ENCODE results near the gene BCL11A. TPM values are rescaled to one million over a fixed set of nuclear protein-coding genes. Genes with fewer than 3 reads are reported as not detected.

The BCL11A gene
- polyA plus RNA-seq, 3 donors, result 12.7 to 14.2 (median 12.8) TPM

DNA sequence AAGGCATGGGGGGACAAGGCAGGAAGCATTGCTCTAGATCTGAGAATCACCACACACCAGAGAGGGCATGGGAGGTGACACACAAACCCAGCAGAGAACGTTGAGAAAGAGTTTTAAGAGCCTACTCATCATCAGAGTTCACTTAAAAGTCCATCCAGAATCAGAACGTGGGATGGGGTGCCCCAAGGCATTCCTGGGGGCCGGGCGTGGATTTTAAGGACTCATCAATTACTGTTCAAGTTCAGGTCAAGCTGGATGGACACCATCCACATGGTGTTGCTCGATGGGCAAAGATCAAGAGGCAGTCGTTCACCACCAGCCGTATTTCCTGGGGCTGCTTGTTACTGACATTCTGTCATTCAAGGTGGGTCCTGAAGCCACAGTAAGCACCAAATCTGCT lies 34.9 kb downstream of the BCL11A start:
- no peak for DNase-seq (ENCODE audit: extremely low read depth in 1 of 11, low read depth in 9 of 11, low spot score in 4 of 11)

DNA sequence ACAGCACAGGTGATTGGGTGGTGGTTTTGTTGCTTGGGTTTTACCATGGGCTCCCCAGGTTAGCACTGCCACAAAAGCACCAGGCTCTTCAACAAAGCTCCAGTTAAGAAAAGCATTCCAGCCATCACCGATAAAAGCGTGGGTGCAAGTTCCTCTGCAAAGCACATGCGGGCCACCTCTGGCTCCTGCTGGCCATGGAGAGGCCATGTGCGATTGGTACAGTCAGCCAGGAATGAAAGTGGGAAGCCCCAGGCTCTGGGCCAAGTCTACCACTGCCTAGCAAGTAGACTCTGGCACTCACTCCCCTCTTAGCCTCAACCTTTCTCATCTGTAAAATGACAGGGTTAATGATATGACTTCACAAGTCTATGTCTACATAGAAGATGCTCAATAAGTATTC lies 36.0 kb downstream of the BCL11A start:
- no peak for DNase-seq (ENCODE audit: extremely low read depth in 1 of 11, low read depth in 9 of 11, low spot score in 4 of 11)

DNA sequence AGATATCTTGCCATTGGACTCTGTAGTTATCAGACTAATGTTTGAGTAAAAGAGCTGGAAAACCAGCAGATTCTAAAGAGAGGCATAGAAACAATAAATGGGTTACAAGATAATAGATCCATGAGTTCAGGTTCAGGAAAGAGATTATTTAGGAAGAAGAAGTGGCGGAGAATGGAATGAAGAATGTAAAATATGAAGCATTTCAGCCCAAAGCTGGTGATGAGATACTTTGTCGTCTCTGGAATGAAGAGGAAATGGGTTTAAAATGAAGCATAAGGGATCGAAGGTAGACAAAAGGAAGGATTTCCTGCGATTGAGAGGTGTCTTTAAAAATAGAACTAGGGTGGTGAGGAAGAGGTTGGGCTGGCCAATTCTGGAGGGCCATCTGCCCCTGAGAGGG lies 36.6 kb downstream of the BCL11A start:
- no peak for DNase-seq (ENCODE audit: extremely low read depth in 1 of 11, low read depth in 9 of 11, low spot score in 4 of 11)

DNA sequence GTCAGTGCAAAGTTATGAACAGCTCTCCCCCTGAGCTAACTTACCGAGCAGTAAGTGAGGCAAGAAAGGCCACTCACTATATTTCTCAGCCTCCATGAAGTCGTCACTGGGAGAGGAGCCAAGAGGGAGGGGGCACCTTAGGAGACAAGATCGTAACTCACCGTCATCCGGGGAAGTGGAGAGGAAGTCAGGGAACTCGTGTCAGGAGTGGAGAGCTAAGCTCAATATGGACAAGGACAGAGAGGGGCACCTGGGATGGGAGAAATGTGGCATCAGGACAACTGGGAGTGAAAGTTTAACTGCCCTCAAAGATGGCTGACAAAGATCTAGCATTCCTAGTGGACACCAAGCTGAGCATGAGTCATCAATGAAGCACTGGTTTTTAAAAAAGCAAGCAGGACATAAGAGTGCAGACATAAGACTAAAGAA lies 37.1 kb downstream of the BCL11A start:
- DNase-seq (ENCODE audit: extremely low read depth in 1 of 11, low read depth in 9 of 11, low spot score in 4 of 11), result no peak

GRCh38 chr2:60515721-60516226 lies 37.7 kb downstream of the BCL11A start:
- DNase-seq (ENCODE audit: extremely low read depth in 1 of 11, low read depth in 9 of 11, low spot score in 4 of 11), result no peak

DNA sequence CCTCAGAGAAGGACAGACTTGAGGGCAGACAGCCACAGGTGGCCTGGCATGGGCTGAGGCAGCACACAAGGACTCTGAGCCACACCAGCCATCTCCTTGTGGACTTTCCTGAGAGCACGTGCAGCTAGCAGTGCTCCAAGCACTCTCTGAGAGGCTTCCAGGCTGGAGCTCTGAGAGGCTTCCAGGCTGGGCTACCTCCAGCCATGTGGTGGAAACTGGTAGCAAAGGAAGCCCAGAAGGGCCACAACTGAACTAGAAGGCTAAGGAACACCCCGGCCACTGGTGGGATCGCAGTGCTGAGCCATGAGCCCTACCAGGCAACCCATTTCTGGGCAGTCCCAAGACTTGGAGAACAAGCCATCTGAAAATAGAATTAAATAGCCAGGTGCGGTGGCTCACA lies 39.5 kb downstream of the BCL11A start:
- no peak for DNase-seq (ENCODE audit: extremely low read depth in 1 of 11, low read depth in 9 of 11, low spot score in 4 of 11)

DNA sequence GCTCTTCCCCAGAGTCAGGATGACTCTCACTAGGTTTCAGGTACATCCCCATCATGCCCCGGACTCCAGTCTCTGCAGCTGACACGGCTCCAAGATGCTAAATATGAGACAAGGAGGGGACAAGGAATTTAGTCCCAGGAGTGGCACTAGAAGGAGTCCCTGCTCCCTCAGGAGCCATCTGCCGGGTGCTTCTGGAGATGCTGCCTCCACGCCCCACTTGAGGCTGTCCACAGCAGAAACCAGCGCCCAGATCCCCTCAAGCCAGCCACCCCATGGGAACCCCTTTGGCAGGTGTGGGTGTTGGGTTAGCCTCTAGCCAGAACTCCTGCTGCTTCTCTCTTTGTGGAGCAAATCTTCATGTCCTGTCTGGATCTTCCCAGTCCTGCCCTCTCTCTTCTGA lies 40.3 kb downstream of the BCL11A start:
- DNase-seq (ENCODE audit: extremely low read depth in 1 of 11, low read depth in 9 of 11, low spot score in 4 of 11), result no peak

- no peak for DNase-seq (ENCODE audit: extremely low read depth in 1 of 11, low read depth in 9 of 11, low spot score in 4 of 11)
These were observed 40.8 kb downstream of the BCL11A start for GRCh38 chr2:60512641-60513040.

GRCh38 chr2:60512062-60512622 lies 41.3 kb downstream of the BCL11A start:
- no peak for DNase-seq (ENCODE audit: extremely low read depth in 1 of 11, low read depth in 9 of 11, low spot score in 4 of 11)

DNA sequence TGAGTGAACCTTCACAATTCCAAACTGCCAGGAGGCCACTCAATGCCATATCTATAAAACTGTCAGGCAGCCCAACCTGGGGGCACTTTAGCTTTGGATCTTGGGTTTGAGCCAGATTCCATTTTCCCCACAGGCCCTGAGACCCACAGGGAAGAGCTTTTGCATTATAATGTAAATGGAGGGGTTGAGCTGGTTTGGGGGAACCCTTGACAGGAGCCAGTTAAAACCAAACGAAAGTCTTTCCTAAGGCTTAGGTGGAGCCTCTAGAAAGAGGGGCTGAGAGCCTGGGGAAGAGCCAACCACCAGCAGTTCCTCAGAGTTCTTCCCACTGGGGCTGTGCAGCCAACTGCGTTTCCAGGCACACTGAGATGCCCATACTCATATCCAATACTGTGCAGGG lies 42.7 kb downstream of the BCL11A start:
- DNase-seq (ENCODE audit: extremely low read depth in 1 of 11, low read depth in 9 of 11, low spot score in 4 of 11), result no peak

- DNase-seq (ENCODE audit: extremely low read depth in 1 of 11, low read depth in 9 of 11, low spot score in 4 of 11), result no peak
These were observed 44.4 kb downstream of the BCL11A start for GRCh38 chr2:60509066-60509465.

- DNase-seq (ENCODE audit: extremely low read depth in 1 of 11, low read depth in 9 of 11, low spot score in 4 of 11), result no peak
These were observed 45.0 kb downstream of the BCL11A start for GRCh38 chr2:60508339-60508917.

- DNase-seq (ENCODE audit: extremely low read depth in 1 of 11, low read depth in 9 of 11, low spot score in 4 of 11), result no peak
These were observed 46.1 kb downstream of the BCL11A start for GRCh38 chr2:60507211-60507965.

GRCh38 chr2:60505880-60506260 lies 47.6 kb downstream of the BCL11A start:
- DNase-seq (ENCODE audit: extremely low read depth in 1 of 11, low read depth in 9 of 11, low spot score in 4 of 11), result no peak

DNA sequence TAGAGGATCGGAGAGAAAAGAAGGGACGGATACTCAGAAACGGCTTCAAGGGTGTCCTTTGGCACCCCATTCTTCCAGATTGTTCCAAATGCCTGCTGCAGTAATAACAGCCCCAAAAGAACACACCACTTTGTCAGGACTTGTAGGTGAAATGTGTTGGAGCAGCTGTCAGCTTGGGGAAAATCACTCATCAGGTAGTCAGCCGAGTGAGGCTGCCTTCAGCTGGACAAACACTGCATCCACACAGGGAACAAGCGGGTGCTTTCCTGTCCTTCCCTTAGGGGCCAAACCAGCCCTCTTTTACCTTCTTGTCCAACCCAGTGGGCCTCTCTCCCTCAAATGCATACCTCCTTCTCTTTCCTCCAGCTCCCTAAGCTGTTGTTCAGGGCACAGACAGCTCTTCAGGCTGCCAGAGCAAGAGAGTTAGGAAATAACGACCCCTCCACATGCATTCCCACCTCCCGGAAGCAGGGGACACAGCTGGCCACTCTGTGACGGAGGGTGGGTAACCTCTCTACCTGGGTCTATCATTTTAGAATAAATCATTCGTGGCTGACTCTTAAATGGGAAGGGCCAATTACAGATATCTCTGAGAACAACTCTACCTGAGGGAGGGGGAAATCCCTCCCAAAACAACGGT lies 48.1 kb downstream of the BCL11A start:
- DNase-seq (ENCODE audit: extremely low read depth in 1 of 11, low read depth in 9 of 11, low spot score in 4 of 11), result no peak

- DNase-seq (ENCODE audit: extremely low read depth in 1 of 11, low read depth in 9 of 11, low spot score in 4 of 11), result no peak
These were observed 49.4 kb downstream of the BCL11A start for GRCh38 chr2:60504049-60504448.

GRCh38 chr2:60502144-60502543 lies 51.3 kb downstream of the BCL11A start:
- DNase-seq (ENCODE audit: extremely low read depth in 1 of 11, low read depth in 9 of 11, low spot score in 4 of 11), result no peak

- DNase-seq (ENCODE audit: extremely low read depth in 1 of 11, low read depth in 9 of 11, low spot score in 4 of 11), result no peak
These were observed 52.6 kb downstream of the BCL11A start for GRCh38 chr2:60500861-60501260.

DNA sequence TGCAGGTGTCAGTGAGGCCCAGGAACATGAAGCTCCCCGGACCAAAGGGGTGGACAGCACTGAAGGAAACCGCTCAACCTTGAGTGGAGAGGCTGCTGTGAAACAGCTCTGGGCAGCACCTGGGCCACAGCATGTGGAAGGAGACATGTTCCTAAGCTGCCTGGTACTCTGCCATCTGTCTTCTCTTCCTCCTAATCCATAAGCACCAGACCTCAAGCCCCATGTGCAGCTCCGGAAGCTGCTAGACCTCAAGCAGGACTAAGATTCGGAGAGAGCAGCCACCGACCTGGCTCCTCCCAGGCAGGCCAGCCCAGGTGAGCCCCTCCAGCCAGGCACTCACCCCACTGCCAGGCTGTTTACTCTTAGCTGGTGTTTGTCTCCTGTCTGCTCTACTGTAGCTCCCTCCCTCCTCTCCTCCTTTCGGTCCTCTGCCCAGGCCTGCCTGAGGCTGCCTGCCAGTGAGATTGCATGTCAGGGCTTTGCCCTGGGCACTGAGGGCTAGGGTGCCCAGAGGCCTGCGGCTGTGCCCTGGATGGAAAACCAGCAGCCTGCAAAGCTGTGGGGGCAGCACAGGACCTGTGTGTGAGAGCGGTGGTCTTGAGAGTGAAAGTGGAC lies 53.7 kb downstream of the BCL11A start:
- DNase-seq (ENCODE audit: extremely low read depth in 1 of 11, low read depth in 9 of 11, low spot score in 4 of 11), result no peak

Data from renal cortex interstitium (tissue), 11 donors.